Activated CD8-positive, alpha-beta memory T cell treated with anti-CD3 and anti-CD28 coated beads for 36 hours (primary cell): ENCODE results near the gene AMZ1. TPM values are rescaled to one million over a fixed set of nuclear protein-coding genes. Genes with fewer than 3 reads are reported as not detected.

Experiments used
- CTCF ChIA-PET: fragments of 350-600 bp; sonication (Branson Sonifier 250); formaldehyde crosslinking; loops from one replicate; lab custom pipeline; 2021; ENCODE audit warnings: antibody characterized with exemption; lab: Charles Lee
- POLR2A ChIA-PET: fragments of 350-600 bp; sonication (Branson Sonifier 250); formaldehyde crosslinking; loops from one replicate; lab custom pipeline; 2021; ENCODE audit warnings: antibody characterized with exemption; lab: Charles Lee
- total RNA-seq, 2 experiments: library from RNA; stranded (reverse); gene quantifications; one replicate each; pipeline ENCODE4 v1.2.3, GENCODE V29; 2021

Gene AMZ1
- total RNA-seq, 2 experiments from 2014 or later, result not detected

- POLR2A ChIA-PET, result no interaction called here
- CTCF ChIA-PET, result interaction anchor here (1.2 to 1.5 kb wide), 2 partner anchors 17 to 31 kb away, joined by 3 read pairs; no protein-coding TSS in a partner anchor
Measured at GRCh38 chr7:2701832-2702593, 14.0 kb downstream of the AMZ1 start.

DNA sequence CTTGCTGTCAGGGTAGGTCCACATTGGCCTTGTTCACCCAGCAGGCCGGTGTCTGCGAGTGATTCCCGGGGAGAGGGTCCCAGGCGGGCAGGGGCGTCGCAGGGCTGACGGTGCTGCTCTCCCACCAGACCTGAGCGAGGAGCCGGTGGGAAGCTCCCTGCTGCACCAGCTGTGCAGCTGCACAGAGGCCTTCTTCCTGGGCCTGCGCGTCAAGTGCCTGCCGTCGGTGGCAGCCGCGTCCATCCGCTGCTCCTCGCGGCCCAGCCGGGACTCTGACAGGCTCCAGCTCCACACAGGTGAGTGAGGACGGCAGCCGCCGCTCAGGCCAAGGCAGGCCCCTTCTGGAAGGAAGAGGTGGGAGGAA is 14.6 kb downstream of the AMZ1 start:
- ChIA-PET POLR2A (no interaction called here), CTCF (no interaction called here)

DNA sequence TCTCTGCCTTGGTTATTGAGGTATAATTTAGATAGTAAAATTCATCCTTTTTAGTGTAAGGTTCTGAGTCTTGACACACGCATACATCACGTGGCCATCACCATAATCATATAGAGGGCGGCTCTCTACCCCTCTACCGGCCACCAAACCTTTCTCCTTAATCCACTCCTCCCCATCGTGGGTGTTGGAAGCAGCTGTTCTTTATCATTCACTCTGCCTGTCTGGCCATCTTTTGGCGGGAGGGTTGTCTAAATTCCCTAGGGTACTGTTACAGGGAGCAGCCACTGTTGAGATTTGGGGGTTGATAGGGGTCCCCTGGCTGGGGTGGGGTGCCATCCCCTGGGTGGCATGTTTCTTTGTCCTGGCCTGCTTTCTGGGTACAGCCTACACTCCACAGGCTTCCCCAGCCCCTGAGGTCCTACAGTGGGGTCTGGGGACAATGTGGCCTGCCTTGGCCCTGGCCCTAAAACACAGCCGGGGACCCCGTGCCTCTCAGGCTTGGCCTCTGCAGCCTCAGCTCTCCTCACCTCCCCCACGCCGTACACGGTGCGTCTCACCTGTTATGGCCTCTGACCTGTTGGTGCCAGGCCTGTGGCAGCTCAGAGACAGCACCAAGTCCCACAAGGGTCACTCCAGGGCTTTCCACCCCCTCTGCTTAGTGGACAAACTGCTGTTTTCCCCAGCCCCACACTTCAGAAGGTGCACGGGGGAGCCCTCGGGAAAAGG is 17.5 kb downstream of the AMZ1 start:
- CTCF ChIA-PET, result interaction anchor here (0.9 to 3.0 kb wide), 2 partner anchors 15 to 35 kb away, joined by 3 to 15 read pairs; no protein-coding TSS in a partner anchor
- POLR2A ChIA-PET, result no interaction called here

DNA sequence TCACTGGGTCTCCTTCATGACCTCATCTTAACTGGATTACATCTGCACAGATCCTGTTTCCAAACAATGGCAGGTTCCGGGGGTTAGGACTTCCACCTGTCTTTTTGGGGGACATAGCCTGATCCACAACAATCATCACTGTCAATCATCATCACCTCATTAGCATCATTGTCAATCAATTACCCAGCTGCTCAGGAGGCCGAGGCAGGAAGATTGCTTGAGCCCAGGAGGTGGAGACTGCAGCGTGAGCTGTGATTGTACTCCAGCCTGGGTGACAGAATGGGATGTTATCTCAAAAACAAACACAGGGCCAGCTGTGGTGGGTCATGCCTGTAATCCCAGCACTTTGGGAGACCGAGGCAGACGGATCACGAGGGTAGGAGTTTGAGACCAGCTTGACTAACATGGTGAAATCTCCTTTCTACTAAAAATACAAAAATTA is 18.7 kb downstream of the AMZ1 start:
- POLR2A ChIA-PET, result no interaction called here
- CTCF ChIA-PET, result interaction anchor here (0.9 to 3.0 kb wide), 2 partner anchors 14 to 36 kb away, joined by 3 to 15 read pairs; no protein-coding TSS in a partner anchor

GRCh38 chr7:2707481-2707880 is 19.5 kb downstream of the AMZ1 start:
- ChIA-PET POLR2A (no interaction called here), CTCF (interaction anchor here (4.2 kb wide), 1 partner anchor 12 kb away, joined by 51 read pairs; no protein-coding TSS in a partner anchor)

DNA sequence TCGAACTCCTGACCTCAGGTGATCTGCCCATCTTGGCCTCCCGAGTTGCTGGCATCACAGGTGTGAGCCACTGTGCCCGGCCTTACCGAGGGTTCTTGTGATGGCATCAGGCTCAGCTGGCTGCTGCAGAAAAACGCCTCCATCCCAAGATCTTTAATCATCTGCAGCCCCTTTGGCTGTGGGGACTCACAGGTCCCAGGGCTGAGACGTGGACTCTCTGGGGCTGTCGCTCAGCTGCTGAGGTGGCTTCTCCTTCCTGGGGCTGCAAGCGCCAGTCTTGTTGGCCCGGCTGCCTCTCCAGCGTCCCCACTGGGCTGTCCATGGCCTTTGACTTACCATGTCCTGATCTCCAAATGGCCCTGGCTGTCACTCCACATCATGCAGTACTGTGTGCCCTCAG is 20.0 kb downstream of the AMZ1 start:
- POLR2A ChIA-PET, result no interaction called here
- CTCF ChIA-PET, result interaction anchor here (3.5 to 4.2 kb wide), 3 partner anchors 9 to 38 kb away, joined by 45 to 57 read pairs (median 51); no protein-coding TSS in a partner anchor

GRCh38 chr7:2708547-2709310 is 20.7 kb downstream of the AMZ1 start:
- ChIA-PET CTCF (interaction anchor here (1.0 to 4.2 kb wide), 15 partner anchors 10 to 257 kb away, joined by 3 to 57 read pairs (median 8); partner anchors contain the start of gene TTYH3), POLR2A (no interaction called here)

GRCh38 chr7:2709553-2710285 is 21.7 kb downstream of the AMZ1 start:
- POLR2A ChIA-PET, result interaction anchor here (0.5 to 1.7 kb wide), 4 partner anchors 10 to 185 kb away, joined by 3 to 8 read pairs (median 6); no protein-coding TSS in a partner anchor
- CTCF ChIA-PET, result interaction anchor here (0.7 to 4.2 kb wide), 26 partner anchors 10 to 258 kb away, joined by 3 to 57 read pairs (median 6); partner anchors contain the start of gene TTYH3

GRCh38 chr7:2710286-2710655 is 22.3 kb downstream of the AMZ1 start:
- ChIA-PET POLR2A (interaction anchor here (0.5 to 1.7 kb wide), 4 partner anchors 10 to 184 kb away, joined by 3 to 8 read pairs (median 6); no protein-coding TSS in a partner anchor), CTCF (interaction anchor here (0.5 to 4.2 kb wide), 27 partner anchors 9 to 529 kb away, joined by 3 to 57 read pairs (median 6); partner anchors contain the start of gene TTYH3)

DNA sequence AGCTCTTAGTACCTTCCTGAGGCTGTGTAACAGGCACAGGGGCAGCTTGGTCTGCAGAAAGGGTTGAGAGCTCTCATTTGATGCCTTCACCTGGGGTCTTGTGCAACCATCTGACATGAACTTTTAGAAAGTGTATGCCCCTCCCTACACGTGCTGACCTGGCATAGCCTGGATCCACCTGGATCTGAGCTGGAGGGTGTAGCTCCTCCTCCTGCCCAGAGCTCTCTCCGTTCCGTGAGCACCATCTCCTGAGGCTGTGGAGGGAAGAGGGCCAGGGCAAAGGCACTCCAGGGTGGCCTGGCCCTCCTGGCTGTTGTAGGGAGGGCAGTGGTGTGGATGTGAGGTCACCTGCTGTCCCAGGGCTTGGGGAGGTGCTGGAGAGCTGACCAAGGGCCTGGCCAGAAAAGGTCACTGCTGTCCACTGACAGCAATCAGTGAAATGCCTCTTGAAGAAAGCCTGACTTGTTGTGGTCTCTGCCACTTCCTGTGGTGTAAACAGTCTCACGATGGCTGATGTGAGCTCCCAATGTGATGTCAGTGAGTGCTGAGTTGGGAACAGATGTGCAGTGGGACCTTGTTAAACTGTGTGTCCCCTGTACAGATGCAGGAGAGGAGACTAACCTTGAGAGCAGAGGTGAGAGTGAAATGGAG is 23.0 kb downstream of the AMZ1 start:
- ChIA-PET CTCF (interaction anchor here (0.5 to 4.2 kb wide), 13 partner anchors 9 to 529 kb away, joined by 3 to 57 read pairs (median 8); partner anchors contain the start of gene TTYH3), POLR2A (interaction anchor here (1.5 to 1.7 kb wide), 2 partner anchors 9 to 47 kb away, joined by 6 to 8 read pairs; no protein-coding TSS in a partner anchor)

DNA sequence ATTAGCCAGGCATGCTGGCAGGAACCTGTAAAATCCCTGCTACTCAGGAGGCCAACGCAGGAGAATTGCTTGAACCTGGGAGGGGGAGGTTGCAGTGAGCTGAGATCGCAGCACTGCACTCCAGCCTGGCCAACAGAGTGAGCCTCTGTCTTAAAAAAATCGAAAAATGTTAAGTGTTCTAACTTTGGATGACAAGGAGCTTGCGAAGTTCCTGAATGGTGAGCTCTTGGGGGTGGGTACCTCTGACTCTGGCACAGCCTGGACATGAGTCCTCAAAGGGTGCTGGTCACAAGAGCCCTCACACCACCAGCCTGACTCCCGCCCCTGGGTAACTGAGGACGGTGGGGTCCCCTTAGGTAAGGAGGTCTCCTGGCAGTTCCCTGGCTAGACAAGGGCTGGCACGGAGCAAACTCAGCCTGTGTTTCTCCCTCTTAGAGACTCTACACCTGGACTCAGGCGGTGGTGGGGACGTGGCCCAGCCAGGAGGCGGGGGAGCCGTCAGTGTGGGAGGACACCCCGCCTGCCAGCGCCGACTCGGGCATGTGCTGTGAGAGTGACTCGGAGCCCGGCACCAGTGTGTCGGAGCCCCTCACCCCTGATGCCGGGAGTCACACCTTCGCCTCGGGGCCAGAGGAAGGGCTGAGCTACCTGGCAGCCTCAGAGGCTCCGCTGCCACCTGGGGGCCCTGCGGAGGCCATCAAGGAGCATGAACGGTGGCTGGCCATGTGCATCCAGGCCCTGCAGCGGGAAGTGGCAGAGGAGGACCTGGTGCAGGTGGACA is 24.1 kb downstream of the AMZ1 start:
- CTCF ChIA-PET, result interaction anchor here (0.6 to 3.6 kb wide), 2 partner anchors 41 to 42 kb away, joined by 3 to 57 read pairs; no protein-coding TSS in a partner anchor
- POLR2A ChIA-PET, result no interaction called here

DNA sequence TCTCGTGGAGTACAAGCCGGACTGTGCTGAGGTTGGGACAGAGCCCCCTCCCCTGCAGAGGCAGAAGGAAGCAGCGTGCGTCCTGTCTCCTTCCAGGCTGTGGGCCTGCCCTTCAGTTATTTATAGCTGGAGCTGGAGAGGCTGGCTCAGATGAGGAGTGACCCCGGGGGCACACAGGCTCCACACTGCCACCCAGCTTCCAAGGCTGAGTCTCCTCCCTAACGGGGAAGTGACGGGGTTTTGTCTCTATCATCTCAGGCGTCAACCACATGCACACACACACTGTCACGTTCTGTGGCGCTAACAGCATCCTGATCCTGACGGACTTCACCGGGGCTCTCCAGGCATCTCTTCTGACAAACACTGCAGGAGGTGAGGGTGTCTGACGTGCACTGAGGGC is 25.4 kb downstream of the AMZ1 start:
- ChIA-PET POLR2A (no interaction called here), CTCF (interaction anchor here (0.8 to 1.1 kb wide), 2 partner anchors 32 to 42 kb away, joined by 3 to 4 read pairs; no protein-coding TSS in a partner anchor)

DNA sequence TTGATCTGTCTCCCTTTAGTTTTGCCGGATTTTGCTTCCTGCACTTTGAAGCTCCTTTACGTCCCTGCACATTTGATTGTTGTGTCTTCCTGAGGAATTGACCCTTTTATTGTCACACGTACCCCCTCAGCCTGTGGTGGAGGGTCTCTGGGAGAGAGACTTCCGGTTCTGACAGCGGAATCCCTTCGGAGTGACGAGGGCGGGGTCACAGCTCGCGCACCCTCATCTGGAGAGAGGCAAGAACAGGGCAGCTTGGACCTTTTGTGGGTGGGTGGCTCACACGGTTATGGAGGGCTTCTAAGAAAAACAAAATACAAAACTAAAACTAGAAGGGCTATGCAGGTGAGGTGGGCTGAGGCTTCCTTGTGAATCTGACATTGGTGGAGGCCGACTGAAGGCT is 26.0 kb downstream of the AMZ1 start:
- POLR2A ChIA-PET, result no interaction called here

GRCh38 chr7:2714636-2715035 is 26.6 kb downstream of the AMZ1 start:
- ChIA-PET POLR2A (no interaction called here), CTCF (interaction anchor here (1.9 to 3.3 kb wide), 2 partner anchors 44 kb away, joined by 7 to 9 read pairs; no protein-coding TSS in a partner anchor)

More for the DNA sequence above, 26.0 kb downstream of the AMZ1 start:
- CTCF ChIA-PET, result interaction anchor here (1.1 to 1.9 kb wide), 2 partner anchors 43 to 44 kb away, joined by 4 to 7 read pairs; no protein-coding TSS in a partner anchor

- ChIA-PET POLR2A (interaction anchor here (0.5 kb wide), 1 partner anchor 203 kb away, joined by 5 read pairs; no protein-coding TSS in a partner anchor), CTCF (interaction anchor here (0.8 to 3.3 kb wide), 5 partner anchors 42 to 150 kb away, joined by 3 to 9 read pairs (median 4); no protein-coding TSS in a partner anchor)
Measured at GRCh38 chr7:2715341-2716231, 27.6 kb downstream of the AMZ1 start.
